HepG2 (cell line): Measurements from ENCODE around the gene ZBTB46. TPM values are rescaled to one million over a fixed set of nuclear protein-coding genes. Genes with fewer than 3 reads are reported as not detected.

Experiments used
- BHLHE40 ChIP-seq: IDR thresholded peaks from 2 replicates; pipeline ENCODE4 v1.6.1; 2011; ENCODE audit warnings: low read length, improper control_type of control experiment
- HIVEP1 ChIP-seq: sonication (generic); formaldehyde crosslinking; IDR thresholded peaks from 2 replicates; pipeline ENCODE4 v1.4.0; 2020; ENCODE audit warnings: mild to moderate bottlenecking, missing genetic modification reagents
- PCBP1 ChIP-seq: fragments of 200-400 bp; formaldehyde crosslinking; IDR thresholded peaks from 2 replicates; pipeline ENCODE4 v1.6.1; 2017; ENCODE audit warnings: mild to moderate bottlenecking, low read depth, low read length, borderline replicate concordance
- PRPF4 ChIP-seq: fragments of 200-400 bp; formaldehyde crosslinking; IDR thresholded peaks from 2 replicates; pipeline ENCODE4 v1.6.1; 2016; ENCODE audit warnings: low read length, low read depth; ENCODE audit not compliant: poor library complexity, severe bottlenecking
- RFX1 ChIP-seq: fragments of 450-650 bp; IDR thresholded peaks from 2 replicates; pipeline ENCODE4 v1.6.1; 2017
- SAFB2 ChIP-seq: sonication (generic); formaldehyde crosslinking; IDR thresholded peaks from 2 replicates; pipeline ENCODE4 v1.5.1; 2020; ENCODE audit warnings: missing genetic modification reagents, low read depth, mild to moderate bottlenecking, borderline replicate concordance
- YY1 ChIP-seq: IDR thresholded peaks from 2 replicates; pipeline ENCODE4 v1.6.1; 2011; ENCODE audit warnings: low read length, low read depth, moderate library complexity, mild to moderate bottlenecking; ENCODE audit not compliant: insufficient read depth, insufficient replicate concordance
- ZBTB8A ChIP-seq: sonication (generic); formaldehyde crosslinking; IDR thresholded peaks from 2 replicates; pipeline ENCODE4 v1.4.0; 2020; ENCODE audit warnings: mild to moderate bottlenecking, low read depth, missing genetic modification reagents, borderline replicate concordance
- ZC3H13 ChIP-seq: sonication (generic); formaldehyde crosslinking; IDR thresholded peaks from 2 replicates; pipeline ENCODE4 v1.8.1; 2023; ENCODE audit warnings: mild to moderate bottlenecking, missing genetic modification reagents, moderate library complexity
- ZNF180 ChIP-seq: sonication (generic); formaldehyde crosslinking; IDR thresholded peaks from 2 replicates; pipeline ENCODE4 v1.4.0; 2020; ENCODE audit warnings: low read depth, missing genetic modification reagents, borderline replicate concordance
- ZNF3 ChIP-seq: IDR thresholded peaks from 2 replicates; pipeline ENCODE4 v1.7.0; 2017; ENCODE audit warnings: inconsistent platforms
- ZNF562 ChIP-seq: sonication (generic); formaldehyde crosslinking; IDR thresholded peaks from 2 replicates; pipeline ENCODE4 v1.8.0; 2022; ENCODE audit warnings: missing genetic modification reagents, borderline replicate concordance
- ZNF563 ChIP-seq: sonication (generic); formaldehyde crosslinking; IDR thresholded peaks from 2 replicates; pipeline ENCODE4 v1.8.0; 2022; ENCODE audit warnings: mild to moderate bottlenecking, moderate library complexity, missing genetic modification reagents
- ZNF768 ChIP-seq: sonication (generic); formaldehyde crosslinking; IDR thresholded peaks from 2 replicates; pipeline ENCODE4 v1.4.0; 2020; ENCODE audit warnings: missing genetic modification reagents
- polyA plus RNA-seq, 8 experiments: library from polyadenylated mRNA; depleted of rRNA in 3 of 8; stranded (reverse) in 7 of 8; unstranded in 1 of 8; fragments of >200 nt; fragmentation: Illumina TruSeq in 4 of 8; extraction: Trizol in 4 of 8; gene quantifications; 2 replicates each; pipeline versions ENCODE4 v1.2.1 to v1.2.3, GENCODE V29; 2011 to 2016; ENCODE audit warnings: low read depth in 4 of 8, missing spikeins in 1 of 8, mixed read lengths in 1 of 8; ENCODE audit not compliant: insufficient read depth in 1 of 8
- total RNA-seq, 5 experiments: library from RNA; depleted of rRNA; stranded (reverse); fragments of >200 nt; fragmentation: Illumina TruSeq; extraction: Trizol; gene quantifications; 2 replicates each; pipeline ENCODE4 v1.2.3, GENCODE V29; 2016; ENCODE audit warnings: low read depth in 1 of 5
- TF ChIP-seq, protein P1 (sequence below): sonication (generic); formaldehyde crosslinking; conservative IDR thresholded peaks from 2 replicates; pipeline ENCODE4 v1.8.1; 2023; ENCODE audit warnings: missing genetic modification reagents
- TF ChIP-seq, protein P2 (sequence below): sonication (generic); formaldehyde crosslinking; IDR thresholded peaks from 2 replicates; pipeline ENCODE4 v1.8.0; 2022; ENCODE audit warnings: mild to moderate bottlenecking, missing genetic modification reagents, moderate library complexity
- TF ChIP-seq, protein P3 (sequence below): sonication (generic); formaldehyde crosslinking; IDR thresholded peaks from 2 replicates; pipeline ENCODE4 v1.9.0; 2021; ENCODE audit warnings: missing genetic modification reagents, borderline replicate concordance
- TF ChIP-seq, protein P4 (sequence below): sonication (generic); formaldehyde crosslinking; IDR thresholded peaks from 2 replicates; pipeline ENCODE4 v1.4.0; 2020; ENCODE audit warnings: mild to moderate bottlenecking, missing genetic modification reagents

ZBTB46 gene
- total and polyA plus RNA-seq, 2 of the 13 experiments (the other 11 are each of a cell fraction or from before 2014, with no cell fraction given) = 1.6 to 13.5 TPM

DNA sequence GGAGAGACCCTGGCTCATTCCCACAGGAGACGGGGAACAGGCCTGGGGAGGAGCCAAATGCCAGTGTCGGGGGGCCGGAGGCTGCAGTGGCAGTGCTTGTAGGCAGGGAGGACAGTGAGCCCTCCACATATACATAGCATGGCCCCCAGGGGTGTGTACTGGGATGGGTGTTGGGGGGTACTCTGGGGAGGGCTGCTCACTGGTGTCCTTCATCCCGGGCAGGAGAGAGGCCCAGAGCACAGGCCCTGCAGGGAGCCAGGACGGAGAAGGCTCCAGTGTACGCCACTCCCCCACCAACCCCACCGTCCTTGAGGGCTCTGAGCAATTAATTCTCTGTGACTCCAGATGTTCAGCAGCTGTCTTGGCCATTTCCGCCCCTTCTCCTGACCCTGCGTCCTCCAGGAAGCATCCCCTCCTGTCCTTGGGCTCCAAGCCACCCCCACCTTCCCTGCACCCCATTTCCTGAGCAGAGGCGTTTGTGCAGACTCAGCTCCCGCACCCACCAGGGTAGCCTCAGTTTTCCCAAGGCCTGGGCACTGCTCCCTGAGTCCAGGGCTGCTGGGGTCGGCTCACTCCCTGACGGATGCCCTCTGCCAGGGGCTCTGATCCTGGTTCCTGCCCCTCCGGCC is 26.8 kb upstream of the ZBTB46 start (continued):
- TF ChIP-seq, protein P1, sequence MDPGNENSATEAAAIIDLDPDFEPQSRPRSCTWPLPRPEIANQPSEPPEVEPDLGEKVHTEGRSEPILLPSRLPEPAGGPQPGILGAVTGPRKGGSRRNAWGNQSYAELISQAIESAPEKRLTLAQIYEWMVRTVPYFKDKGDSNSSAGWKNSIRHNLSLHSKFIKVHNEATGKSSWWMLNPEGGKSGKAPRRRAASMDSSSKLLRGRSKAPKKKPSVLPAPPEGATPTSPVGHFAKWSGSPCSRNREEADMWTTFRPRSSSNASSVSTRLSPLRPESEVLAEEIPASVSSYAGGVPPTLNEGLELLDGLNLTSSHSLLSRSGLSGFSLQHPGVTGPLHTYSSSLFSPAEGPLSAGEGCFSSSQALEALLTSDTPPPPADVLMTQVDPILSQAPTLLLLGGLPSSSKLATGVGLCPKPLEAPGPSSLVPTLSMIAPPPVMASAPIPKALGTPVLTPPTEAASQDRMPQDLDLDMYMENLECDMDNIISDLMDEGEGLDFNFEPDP (CRISPR knock-in tag) = no peak
- TF ChIP-seq SAFB2 (CRISPR knock-in tag) (no peak), ZBTB8A (CRISPR knock-in tag) (no peak), RFX1 (no peak), PCBP1 (peak; percentile 49; the same call in 1 of the 2 replicates), HIVEP1 (CRISPR knock-in tag) (0 out of 2 replicates have a peak, but pooled peaks have one; percentile 14), ZNF768 (CRISPR knock-in tag) (no peak), ZNF562 (no peak), YY1 (no peak), PRPF4 (no peak), ZC3H13 (CRISPR knock-in tag) (no peak; the same call in 1 of the 2 replicates), ZNF563 (CRISPR knock-in tag) (no peak; the same call in 1 of the 2 replicates), BHLHE40 (no peak), ZNF180 (CRISPR knock-in tag) (no peak), ZNF3 (CRISPR knock-in tag) (no peak)
- TF ChIP-seq, protein P2, sequence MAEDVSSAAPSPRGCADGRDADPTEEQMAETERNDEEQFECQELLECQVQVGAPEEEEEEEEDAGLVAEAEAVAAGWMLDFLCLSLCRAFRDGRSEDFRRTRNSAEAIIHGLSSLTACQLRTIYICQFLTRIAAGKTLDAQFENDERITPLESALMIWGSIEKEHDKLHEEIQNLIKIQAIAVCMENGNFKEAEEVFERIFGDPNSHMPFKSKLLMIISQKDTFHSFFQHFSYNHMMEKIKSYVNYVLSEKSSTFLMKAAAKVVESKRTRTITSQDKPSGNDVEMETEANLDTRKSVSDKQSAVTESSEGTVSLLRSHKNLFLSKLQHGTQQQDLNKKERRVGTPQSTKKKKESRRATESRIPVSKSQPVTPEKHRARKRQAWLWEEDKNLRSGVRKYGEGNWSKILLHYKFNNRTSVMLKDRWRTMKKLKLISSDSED (CRISPR knock-in tag) = no peak
- TF ChIP-seq, protein P3, sequence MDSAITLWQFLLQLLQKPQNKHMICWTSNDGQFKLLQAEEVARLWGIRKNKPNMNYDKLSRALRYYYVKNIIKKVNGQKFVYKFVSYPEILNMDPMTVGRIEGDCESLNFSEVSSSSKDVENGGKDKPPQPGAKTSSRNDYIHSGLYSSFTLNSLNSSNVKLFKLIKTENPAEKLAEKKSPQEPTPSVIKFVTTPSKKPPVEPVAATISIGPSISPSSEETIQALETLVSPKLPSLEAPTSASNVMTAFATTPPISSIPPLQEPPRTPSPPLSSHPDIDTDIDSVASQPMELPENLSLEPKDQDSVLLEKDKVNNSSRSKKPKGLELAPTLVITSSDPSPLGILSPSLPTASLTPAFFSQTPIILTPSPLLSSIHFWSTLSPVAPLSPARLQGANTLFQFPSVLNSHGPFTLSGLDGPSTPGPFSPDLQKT (CRISPR knock-in tag) = no peak
- TF ChIP-seq, protein P4, sequence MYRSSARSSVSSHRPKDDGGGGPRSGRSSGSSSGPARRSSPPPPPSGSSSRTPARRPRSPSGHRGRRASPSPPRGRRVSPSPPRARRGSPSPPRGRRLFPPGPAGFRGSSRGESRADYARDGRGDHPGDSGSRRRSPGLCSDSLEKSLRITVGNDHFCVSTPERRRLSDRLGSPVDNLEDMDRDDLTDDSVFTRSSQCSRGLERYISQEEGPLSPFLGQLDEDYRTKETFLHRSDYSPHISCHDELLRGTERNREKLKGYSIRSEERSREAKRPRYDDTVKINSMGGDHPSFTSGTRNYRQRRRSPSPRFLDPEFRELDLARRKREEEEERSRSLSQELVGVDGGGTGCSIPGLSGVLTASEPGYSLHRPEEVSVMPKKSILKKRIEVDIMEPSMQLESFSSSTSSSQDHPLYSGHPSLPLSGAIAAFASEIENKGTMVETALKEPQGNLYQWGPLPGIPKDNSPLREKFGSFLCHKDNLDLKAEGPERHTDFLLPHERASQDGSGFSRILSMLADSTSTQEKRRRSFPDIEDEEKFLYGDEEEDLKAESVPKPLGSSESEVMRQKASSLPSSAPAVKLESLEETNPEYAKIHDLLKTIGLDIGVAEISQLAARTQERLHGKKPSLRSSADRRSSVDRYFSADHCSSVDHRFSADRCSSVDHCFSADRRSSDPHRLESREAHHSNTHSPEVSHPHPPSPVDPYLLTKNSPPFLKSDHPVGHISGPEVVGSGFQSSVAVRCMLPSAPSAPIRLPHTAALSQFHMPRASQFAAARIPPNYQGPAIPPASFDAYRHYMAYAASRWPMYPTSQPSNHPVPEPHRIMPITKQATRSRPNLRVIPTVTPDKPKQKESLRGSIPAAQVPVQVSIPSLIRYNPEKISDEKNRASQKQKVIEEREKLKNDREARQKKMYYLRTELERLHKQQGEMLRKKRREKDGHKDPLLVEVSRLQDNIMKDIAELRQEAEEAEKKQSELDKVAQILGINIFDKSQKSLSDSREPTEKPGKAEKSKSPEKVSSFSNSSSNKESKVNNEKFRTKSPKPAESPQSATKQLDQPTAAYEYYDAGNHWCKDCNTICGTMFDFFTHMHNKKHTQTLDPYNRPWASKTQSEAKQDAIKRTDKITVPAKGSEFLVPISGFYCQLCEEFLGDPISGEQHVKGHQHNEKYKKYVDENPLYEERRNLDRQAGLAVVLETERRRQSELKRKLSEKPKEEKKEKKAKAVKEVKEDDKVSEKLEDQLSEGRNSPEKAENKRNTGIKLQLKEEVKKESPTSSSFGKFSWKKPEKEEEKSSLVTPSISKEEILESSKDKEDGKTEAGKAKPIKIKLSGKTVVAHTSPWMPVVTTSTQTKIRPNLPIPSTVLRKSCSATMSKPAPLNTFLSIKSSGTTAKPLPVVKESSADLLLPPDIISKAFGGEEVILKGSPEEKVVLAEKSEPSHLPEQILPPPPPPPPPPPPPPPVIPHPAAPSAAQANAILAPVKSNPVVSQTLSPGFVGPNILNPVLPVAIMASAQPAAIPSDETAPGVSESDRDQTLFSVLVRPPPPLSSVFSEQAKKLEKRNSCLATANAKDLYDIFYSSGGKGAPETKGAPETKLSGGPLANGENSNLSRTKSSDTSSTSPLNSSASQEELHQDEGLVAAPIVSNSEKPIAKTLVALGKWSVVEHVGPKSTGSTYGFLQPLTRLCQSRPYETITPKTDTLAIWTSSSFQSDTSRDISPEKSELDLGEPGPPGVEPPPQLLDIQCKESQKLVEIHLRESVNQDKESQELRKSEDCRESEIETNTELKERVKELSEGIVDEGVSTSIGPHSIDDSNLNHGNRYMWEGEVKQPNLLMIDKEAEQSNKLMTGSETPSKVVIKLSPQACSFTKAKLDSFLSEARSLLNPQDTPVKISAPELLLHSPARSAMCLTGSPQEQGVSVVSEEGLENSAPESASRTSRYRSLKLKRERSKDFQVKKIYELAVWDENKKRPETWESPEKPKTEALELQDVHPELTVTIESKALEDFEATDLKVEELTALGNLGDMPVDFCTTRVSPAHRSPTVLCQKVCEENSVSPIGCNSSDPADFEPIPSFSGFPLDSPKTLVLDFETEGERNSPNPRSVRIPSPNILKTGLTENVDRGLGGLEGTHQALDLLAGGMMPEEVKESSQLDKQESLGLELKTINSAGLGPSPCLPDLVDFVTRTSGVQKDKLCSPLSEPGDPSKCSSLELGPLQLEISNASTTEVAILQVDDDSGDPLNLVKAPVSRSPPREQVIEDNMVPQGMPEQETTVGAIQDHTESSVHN (CRISPR knock-in tag) = no peak
